ENCODE data around the gene NANOS2. TPM values are rescaled to one million over a fixed set of nuclear protein-coding genes. Genes with fewer than 3 reads are reported as not detected.

Gene NANOS2
- total and polyA plus RNA-seq, 9 of the 15 experiments (the other 6 are each of a cell fraction or from before 2014, with no cell fraction given), result not detected

- WGBS (ENCODE audit: insufficient coverage, low coverage, missing lambda C conversion rate), result 79% methylated on average over 5 of the region's 5 CpGs
- no peak overlapping the region for H3K4me3 ChIP-seq
- H3K4me2 ChIP-seq (ENCODE audit: insufficient read depth, low read length), result no peak overlapping the region
- H3K4me1 ChIP-seq (replicated peaks in 1 of 2; ENCODE audit: control insufficient read depth in 2 of 2, insufficient read depth in 2 of 2, low read length in 2 of 2), result peaks cover 37 to 48% of the 10 kb centered on the region in 2 experiments
- H3K9me3 ChIP-seq (replicated peaks; ENCODE audit: control insufficient read depth, insufficient read depth, low read depth, low read length), result no peaks in the 10 kb centered on the region
- H3K27ac ChIP-seq (ENCODE audit: extremely low read depth, low read depth, low read length), result no peak overlapping the region
- no peak for FAIRE-seq
- TF ChIP-seq FOXK2 (conservative IDR thresholded peaks at IDR 0.05 in 1 of 2, IDR thresholded peaks at IDR 0.05 in 1 of 2; ENCODE audit: low read depth in 2 of 2), result no peak
- TF ChIP-seq GABPA (tag; conservative IDR thresholded peaks at IDR 0.05; ENCODE audit: low read depth), result no peak
- TF ChIP-seq TSHZ1 (CRISPR knock-in tag; IDR thresholded peaks at IDR 0.05), result no peak
- TF ChIP-seq ZNF695 (CRISPR knock-in tag; IDR thresholded peaks at IDR 0.05), result no peak
- TF ChIP-seq NFATC3 (IDR thresholded peaks at IDR 0.05), result no peak
- TF ChIP-seq RFX5 (IDR thresholded peaks at IDR 0.05; ENCODE audit: low read depth, low read length), result no peak
- no peak for TF ChIP-seq HOXB6 (CRISPR knock-in tag; IDR thresholded peaks at IDR 0.05; ENCODE audit: borderline replicate concordance)
- TF ChIP-seq CUX1 (CRISPR knock-in tag; IDR thresholded peaks at IDR 0.05), result no peak
- peaks cover 9% of the 10 kb centered on the region for H3K36me3 ChIP-seq (ENCODE audit: control insufficient read depth, insufficient read depth, low read length)
- peaks cover 2% of the 10 kb centered on the region for H3K9me1 ChIP-seq (ENCODE audit: control insufficient read depth, insufficient read depth, low read length)
- ATAC-seq, result no peak
- intact Hi-C loops (cut with micrococcal nuclease) (no loop called here), in situ Hi-C loops (cut with MboI) (no loop called here)
- ChIA-PET CTCF (ENCODE audit: low intra/inter-chr PET ratio) (no interaction called here), POLR2A (interaction anchor here (2.4 kb wide), 1 partner anchor 11 kb away, joined by 6 read pairs; no protein-coding TSS in a partner anchor)
- no TSS peak for BruUV-seq (replicated peaks)
- no peaks in the 10 kb centered on the region for H3K27me3 ChIP-seq (ENCODE audit: control insufficient read depth in 2 of 2, insufficient read depth in 2 of 2, low read length in 2 of 2)
- H3K79me2 ChIP-seq (ENCODE audit: control insufficient read depth, insufficient read depth, low read length), result peaks cover 5% of the 10 kb centered on the region; the same call in 2 of the 3 replicates
- H4K20me1 ChIP-seq (replicated peaks; ENCODE audit: control insufficient read depth, insufficient read depth, low read length), result no peaks in the 10 kb centered on the region
- no peak overlapping the region for H2AFZ ChIP-seq (ENCODE audit: low read depth, low read length)
- DNase-seq (ENCODE audit: extremely low read depth in 1 of 4, low spot score in 3 of 4), result no peak
- no peak overlapping the region for H3K9ac ChIP-seq (ENCODE audit: insufficient read depth in 1 of 2, low read depth in 2 of 2, low read length in 2 of 2)
Observed at GRCh38 chr19:45870798-45871197, 43.8 kb downstream of the NANOS2 start.

Data from K562 (cell line).